Measurements from ENCODE around the gene HYAL3. TPM values are rescaled to one million over a fixed set of nuclear protein-coding genes. Genes with fewer than 3 reads are reported as not detected.

The HYAL3 gene
- polyA plus RNA-seq, 1 donor from 2014 or later, result 9.1 TPM

DNA sequence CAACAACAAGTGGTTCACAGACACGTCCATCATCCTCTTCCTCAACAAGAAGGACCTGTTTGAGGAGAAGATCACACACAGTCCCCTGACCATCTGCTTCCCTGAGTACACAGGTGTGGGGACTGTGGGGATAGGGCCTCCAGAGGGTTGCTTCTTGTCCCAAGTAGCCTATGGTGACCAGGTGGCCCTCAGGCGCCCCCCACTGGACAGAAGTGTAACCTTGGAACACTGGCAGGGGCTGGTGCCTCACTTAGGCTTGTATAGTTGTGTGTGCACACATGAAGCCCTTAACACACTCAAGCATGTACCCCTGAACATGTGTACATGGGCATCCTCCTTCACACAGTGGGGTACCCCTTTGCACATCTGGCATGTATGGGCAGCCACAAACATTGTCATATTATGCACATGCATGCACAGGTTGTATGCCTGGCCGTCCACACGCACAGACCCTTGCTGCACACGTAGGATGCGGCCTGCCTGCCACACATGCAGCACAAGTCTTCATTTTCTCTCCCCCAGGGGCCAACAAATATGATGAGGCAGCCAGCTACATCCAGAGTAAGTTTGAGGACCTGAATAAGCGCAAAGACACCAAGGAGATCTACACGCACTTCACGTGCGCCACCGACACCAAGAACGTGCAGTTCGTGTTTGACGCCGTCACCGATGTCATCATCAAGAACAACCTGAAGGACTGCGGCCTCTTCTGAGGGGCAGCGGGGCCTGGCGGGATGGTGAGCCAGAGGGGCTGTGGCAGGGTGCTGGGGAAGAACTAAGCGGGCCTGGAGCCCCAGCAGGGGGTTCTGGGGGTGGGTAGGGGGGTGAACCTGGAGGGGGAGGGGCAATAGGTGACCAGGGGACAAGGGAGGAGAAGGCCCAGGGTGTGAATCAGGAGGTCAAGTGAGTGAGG is 42.0 kb downstream of the HYAL3 start:
- H3K27me3 ChIP-seq (ENCODE audit: insufficient read depth, low read depth, low read length), result no peaks in the 10 kb centered on the region
- no peak overlapping the region for H3K4me2 ChIP-seq (ENCODE audit: low read length)
- no peak overlapping the region for H3K9ac ChIP-seq (ENCODE audit: low read length)
- no peaks in the 10 kb centered on the region for H3K9me2 ChIP-seq (ENCODE audit: insufficient read depth, low read length)
- TF ChIP-seq CTCF (IDR thresholded peaks at IDR 0.05; ENCODE audit: poor library complexity, severe bottlenecking) (peak; percentile 54), RAD21 (conservative IDR thresholded peaks at IDR 0.05) (peak; percentile 33), SMC3 (conservative IDR thresholded peaks at IDR 0.05; ENCODE audit: poor library complexity) (peak; percentile 42), EZH2 (IDR thresholded peaks at IDR 0.05; ENCODE audit: borderline replicate concordance, insufficient read depth, low read length, poor library complexity, severe bottlenecking) (no peak)
- H3K4me3 ChIP-seq (ENCODE audit: low read length), result no peak overlapping the region
- H3K9me3 ChIP-seq (ENCODE audit: low read length), result no peaks in the 10 kb centered on the region
- no peaks in the 10 kb centered on the region for H3K79me2 ChIP-seq (replicated peaks; ENCODE audit: insufficient read depth, low read length)
- H3K27ac ChIP-seq (ENCODE audit: low read length), result no peak overlapping the region
- no peak overlapping the region for H2AFZ ChIP-seq (ENCODE audit: low read depth, low read length)
- peaks cover 5% of the 10 kb centered on the region for H3F3A ChIP-seq (ENCODE audit: insufficient read depth, low read length, poor library complexity, severe bottlenecking)
- peaks cover 5% of the 10 kb centered on the region for H3K36me3 ChIP-seq (ENCODE audit: insufficient read depth, low read length)
- no peaks in the 10 kb centered on the region for H4K20me1 ChIP-seq (ENCODE audit: insufficient read depth)

DNA sequence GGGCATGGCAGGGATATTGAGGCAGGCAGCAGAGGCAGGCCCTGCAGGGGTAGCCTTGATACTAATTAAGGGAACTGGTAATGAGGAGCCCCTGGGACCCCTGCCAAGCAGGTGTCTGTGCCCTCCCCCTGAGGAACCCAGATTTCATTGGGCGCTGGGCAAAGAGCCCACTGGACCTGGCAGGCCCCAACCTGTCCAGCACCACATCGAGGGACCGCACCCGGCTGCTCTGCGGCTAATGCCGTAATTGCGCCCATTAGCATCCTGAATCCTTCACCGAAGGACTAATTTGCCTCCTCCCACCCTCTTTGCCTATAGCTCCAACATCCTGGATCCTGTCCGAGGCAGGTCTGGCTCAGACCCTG is 44.0 kb downstream of the HYAL3 start:
- no peaks in the 10 kb centered on the region for H4K20me1 ChIP-seq (ENCODE audit: insufficient read depth)
- no peaks in the 10 kb centered on the region for H3K9me2 ChIP-seq (ENCODE audit: insufficient read depth, low read length)
- H3K27me3 ChIP-seq (ENCODE audit: insufficient read depth, low read depth, low read length), result no peaks in the 10 kb centered on the region
- H3K79me2 ChIP-seq (replicated peaks; ENCODE audit: insufficient read depth, low read length), result peaks cover 13% of the 10 kb centered on the region
- H3K9me3 ChIP-seq (ENCODE audit: low read length), result no peaks in the 10 kb centered on the region
- H3K27ac ChIP-seq (ENCODE audit: low read length), result no peak overlapping the region
- no peak overlapping the region for H2AFZ ChIP-seq (ENCODE audit: low read depth, low read length)
- H3K9ac ChIP-seq (ENCODE audit: low read length), result no peak overlapping the region
- TF ChIP-seq POLR2AphosphoS5 (IDR thresholded peaks at IDR 0.05) (no peak), EP300 (conservative IDR thresholded peaks at IDR 0.05; ENCODE audit: poor library complexity, severe bottlenecking) (no peak), TAF1 (IDR thresholded peaks at IDR 0.05; ENCODE audit: low read depth) (no peak), SMC3 (conservative IDR thresholded peaks at IDR 0.05; ENCODE audit: poor library complexity) (no peak), EZH2 (IDR thresholded peaks at IDR 0.05; ENCODE audit: borderline replicate concordance, insufficient read depth, low read length, poor library complexity, severe bottlenecking) (no peak), MXI1 (conservative IDR thresholded peaks at IDR 0.05; ENCODE audit: poor library complexity, severe bottlenecking) (no peak), CTCF (IDR thresholded peaks at IDR 0.05; ENCODE audit: poor library complexity, severe bottlenecking) (no peak), REST (IDR thresholded peaks at IDR 0.05; ENCODE audit: borderline replicate concordance) (no peak), RAD21 (conservative IDR thresholded peaks at IDR 0.05) (no peak)
- no peak overlapping the region for H3K4me2 ChIP-seq (ENCODE audit: low read length)
- no peak overlapping the region for H3K4me3 ChIP-seq (ENCODE audit: low read length)
- H3F3A ChIP-seq (ENCODE audit: insufficient read depth, low read length, poor library complexity, severe bottlenecking), result peaks cover 5% of the 10 kb centered on the region
- peaks cover 5% of the 10 kb centered on the region for H3K36me3 ChIP-seq (ENCODE audit: insufficient read depth, low read length)
